Neural crest cell (in vitro differentiated cells): ENCODE results near the gene FRRS1L. TPM values are rescaled to one million over a fixed set of nuclear protein-coding genes. Genes with fewer than 3 reads are reported as not detected.

ENCODE experiments used
- DNase-seq: peaks from one replicate; pipeline ENCODE4 v3.0.0; 2021; ENCODE audit warnings: low read depth, mixed read lengths, low spot score
- H3K27ac Mint-ChIP-seq: one replicate; pipeline ENCODE4 v1.8.0; 2021; ENCODE audit warnings: mild to moderate bottlenecking, mixed read lengths; ENCODE audit not compliant: unreplicated experiment
- H3K27me3 Mint-ChIP-seq: 2 replicates; pipeline ENCODE4 v1.8.0; 2021; ENCODE audit warnings: low read depth, mild to moderate bottlenecking, mixed read lengths
- H3K36me3 Mint-ChIP-seq: 2 replicates; pipeline ENCODE4 v1.8.0; 2021; ENCODE audit warnings: low read depth, mild to moderate bottlenecking, mixed read lengths
- H3K4me1 Mint-ChIP-seq: 2 replicates; pipeline ENCODE4 v1.8.0; 2021; ENCODE audit warnings: mixed read lengths
- H3K4me3 Mint-ChIP-seq: one replicate; pipeline ENCODE4 v1.8.0; 2021; ENCODE audit warnings: mild to moderate bottlenecking, mixed read lengths
- H3K9me3 Mint-ChIP-seq: 2 replicates; pipeline ENCODE4 v1.8.0; 2021; ENCODE audit warnings: mixed read lengths
- total RNA-seq: library from RNA; stranded (reverse); gene quantifications from 2 replicates; pipeline ENCODE4 v1.2.1, GENCODE V29; 2021
- TF ChIP-seq, protein P1 (sequence below): fragments of 200-600 bp; sonication (generic); conservative IDR thresholded peaks from 2 replicates; pipeline ENCODE4 v1.5.0; 2021; ENCODE audit warnings: antibody characterized with exemption, mild to moderate bottlenecking

FRRS1L gene
- total RNA-seq, 1 donor from 2014 or later: 3.4 TPM

DNA sequence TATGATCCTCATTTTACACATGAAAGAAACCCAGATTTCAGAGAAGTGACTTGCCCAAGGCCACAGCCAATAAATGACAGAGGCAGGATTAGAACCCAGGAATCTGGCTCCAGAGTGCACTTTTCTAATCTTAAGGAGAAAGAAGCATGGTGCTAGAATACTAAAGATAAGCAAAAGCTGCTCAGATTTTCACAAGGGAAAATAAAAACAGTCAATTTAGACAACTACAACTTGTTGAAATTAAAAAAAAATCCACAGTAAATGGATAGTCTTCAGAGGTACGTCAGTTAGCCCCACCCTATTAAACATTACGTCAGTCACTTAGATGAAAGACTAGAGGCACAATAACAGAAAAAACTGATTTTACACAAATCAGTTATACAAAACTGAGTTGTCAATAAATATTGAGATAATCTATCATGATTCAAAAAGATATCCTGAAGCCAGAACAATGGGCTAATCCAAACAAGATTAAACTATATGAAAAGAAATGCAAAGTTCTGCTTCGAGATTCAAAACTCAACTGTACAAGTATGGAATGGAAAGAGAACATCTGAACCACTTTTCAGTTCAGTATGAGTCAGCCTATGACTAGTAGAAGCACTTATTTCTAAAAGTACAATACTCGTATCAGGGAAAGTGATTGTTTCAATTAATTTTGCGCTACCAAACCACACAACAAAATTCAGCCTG, 56.6 kb downstream of the FRRS1L start:
- Mint-ChIP-seq H3K9me3 (no peaks in the 10 kb centered on the region), H3K36me3 (peaks cover 2% of the 10 kb centered on the region), H3K4me3 (no peak overlapping the region), H3K27me3 (no peaks in the 10 kb centered on the region), H3K27ac (no peak overlapping the region), H3K4me1 (peaks cover 39% of the 10 kb centered on the region)
- TF ChIP-seq, protein P1, sequence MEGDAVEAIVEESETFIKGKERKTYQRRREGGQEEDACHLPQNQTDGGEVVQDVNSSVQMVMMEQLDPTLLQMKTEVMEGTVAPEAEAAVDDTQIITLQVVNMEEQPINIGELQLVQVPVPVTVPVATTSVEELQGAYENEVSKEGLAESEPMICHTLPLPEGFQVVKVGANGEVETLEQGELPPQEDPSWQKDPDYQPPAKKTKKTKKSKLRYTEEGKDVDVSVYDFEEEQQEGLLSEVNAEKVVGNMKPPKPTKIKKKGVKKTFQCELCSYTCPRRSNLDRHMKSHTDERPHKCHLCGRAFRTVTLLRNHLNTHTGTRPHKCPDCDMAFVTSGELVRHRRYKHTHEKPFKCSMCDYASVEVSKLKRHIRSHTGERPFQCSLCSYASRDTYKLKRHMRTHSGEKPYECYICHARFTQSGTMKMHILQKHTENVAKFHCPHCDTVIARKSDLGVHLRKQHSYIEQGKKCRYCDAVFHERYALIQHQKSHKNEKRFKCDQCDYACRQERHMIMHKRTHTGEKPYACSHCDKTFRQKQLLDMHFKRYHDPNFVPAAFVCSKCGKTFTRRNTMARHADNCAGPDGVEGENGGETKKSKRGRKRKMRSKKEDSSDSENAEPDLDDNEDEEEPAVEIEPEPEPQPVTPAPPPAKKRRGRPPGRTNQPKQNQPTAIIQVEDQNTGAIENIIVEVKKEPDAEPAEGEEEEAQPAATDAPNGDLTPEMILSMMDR: no peak
- no peak for DNase-seq

DNA sequence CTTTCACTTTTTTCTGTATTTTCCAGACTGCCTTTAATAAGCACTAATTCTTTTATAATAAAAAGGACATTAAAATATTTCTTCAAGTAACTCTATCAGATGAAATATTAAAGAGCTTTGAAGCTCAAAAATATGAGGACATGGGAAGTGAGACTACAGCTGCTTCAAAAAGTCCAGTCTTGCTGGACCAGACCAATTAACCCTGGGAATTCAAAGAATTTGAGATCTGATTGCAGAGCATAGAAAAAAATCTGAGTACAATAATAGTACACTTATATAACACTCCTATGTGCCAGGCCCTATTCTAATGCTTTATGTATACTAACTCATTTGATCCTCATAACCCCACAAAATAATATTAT, 57.1 kb downstream of the FRRS1L start:
- TF ChIP-seq, protein P1: no peak
- no peaks in the 10 kb centered on the region for H3K27me3 Mint-ChIP-seq
- H3K9me3 Mint-ChIP-seq: no peaks in the 10 kb centered on the region
- H3K4me1 Mint-ChIP-seq: peaks cover 39% of the 10 kb centered on the region
- no peak overlapping the region for H3K27ac Mint-ChIP-seq
- peaks cover 6% of the 10 kb centered on the region for H3K36me3 Mint-ChIP-seq
- H3K4me3 Mint-ChIP-seq: no peak overlapping the region
- no peak for DNase-seq

DNA sequence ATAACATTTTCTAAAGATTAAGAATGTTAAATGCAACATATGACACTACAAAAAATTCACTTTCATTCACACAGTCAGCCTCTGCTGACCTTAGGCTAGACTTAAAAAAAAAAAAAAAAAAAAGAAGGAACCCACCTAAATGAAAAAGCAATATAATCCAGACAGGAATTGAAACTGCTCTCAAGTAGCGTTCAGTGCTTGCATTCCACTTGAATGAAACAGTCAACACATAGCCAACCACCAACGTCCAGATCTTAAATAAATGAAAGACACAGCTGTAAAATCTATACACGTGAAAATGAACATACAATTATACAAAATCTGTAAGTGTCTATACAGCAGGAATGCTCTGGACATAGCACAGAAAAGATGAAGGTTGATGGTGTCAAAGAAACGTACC, 58.7 kb downstream of the FRRS1L start:
- Mint-ChIP-seq H3K27me3 (no peaks in the 10 kb centered on the region), H3K9me3 (peaks cover 4% of the 10 kb centered on the region), H3K4me1 (peaks cover 26% of the 10 kb centered on the region), H3K27ac (no peak overlapping the region), H3K36me3 (peaks cover 10% of the 10 kb centered on the region), H3K4me3 (no peak overlapping the region)
- TF ChIP-seq, protein P1: no peak
- no peak for DNase-seq

DNA sequence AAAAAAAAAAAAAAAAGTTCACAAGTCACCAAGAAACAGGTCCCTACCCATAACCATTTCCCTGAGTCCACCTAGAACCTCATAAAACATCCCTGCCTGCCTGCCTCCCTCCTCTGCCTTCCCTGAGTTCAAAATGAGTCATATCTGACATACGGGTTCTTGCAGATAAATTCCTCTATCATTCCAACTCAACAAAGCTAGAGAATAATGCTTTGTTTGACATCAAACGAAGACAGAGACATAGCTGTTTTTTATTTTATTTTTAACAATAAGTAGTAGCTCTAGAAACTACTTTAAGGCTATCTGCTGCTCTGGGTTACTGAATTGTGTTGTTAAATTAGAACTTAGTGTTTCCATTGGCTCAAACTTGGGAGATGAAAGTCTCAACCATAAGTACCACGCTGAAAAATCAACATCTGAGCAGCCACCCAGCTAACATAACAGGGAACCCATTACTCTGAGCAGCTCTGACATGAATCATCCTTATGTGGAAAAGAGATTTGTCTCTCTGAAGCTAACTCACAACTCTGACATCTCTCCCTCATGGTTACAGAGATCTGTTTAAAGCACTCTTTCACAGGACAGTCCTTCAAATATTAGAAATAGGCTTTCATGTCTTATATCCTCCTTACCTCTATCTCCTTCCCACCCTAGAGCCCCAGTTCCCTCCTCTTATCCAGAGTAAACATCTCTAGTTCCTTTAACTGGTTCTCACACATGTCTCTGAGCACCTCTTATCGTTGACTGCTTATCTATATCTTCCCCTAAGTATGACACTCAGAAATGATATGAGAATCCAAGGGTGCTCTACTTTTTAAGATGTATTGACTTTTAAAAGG, 59.4 kb downstream of the FRRS1L start:
- H3K27me3 Mint-ChIP-seq: no peaks in the 10 kb centered on the region
- H3K4me1 Mint-ChIP-seq: peaks cover 25% of the 10 kb centered on the region
- peaks cover 4% of the 10 kb centered on the region for H3K9me3 Mint-ChIP-seq
- H3K36me3 Mint-ChIP-seq: peaks cover 17% of the 10 kb centered on the region
- peak overlapping the region; percentile 83 for H3K27ac Mint-ChIP-seq
- DNase-seq: no peak
- H3K4me3 Mint-ChIP-seq: no peak overlapping the region
- TF ChIP-seq, protein P1: no peak

DNA sequence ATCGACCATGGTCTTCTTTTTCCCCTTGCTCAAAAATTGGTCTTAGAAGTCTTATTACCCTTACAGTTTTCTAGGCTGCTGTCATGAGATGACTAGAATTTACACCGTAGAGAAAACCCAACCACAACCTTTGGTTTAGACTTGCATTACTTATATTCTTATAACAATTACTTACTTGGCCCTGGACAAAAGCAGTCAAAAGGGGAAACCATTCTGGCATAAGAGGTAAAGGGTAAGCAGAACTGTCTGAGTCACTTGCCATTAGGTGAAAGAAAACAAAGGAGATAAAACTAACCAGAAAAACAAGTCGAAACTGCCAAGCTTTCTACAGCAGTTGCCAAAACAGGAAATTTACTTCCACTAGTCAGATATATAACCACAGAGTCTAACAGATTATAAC, 65.2 kb downstream of the FRRS1L start:
- TF ChIP-seq, protein P1: no peak
- no peak for DNase-seq
- no peak overlapping the region for H3K4me3 Mint-ChIP-seq
- H3K27ac Mint-ChIP-seq: no peak overlapping the region
- peaks cover 20% of the 10 kb centered on the region for H3K4me1 Mint-ChIP-seq
- peaks cover 25% of the 10 kb centered on the region for H3K36me3 Mint-ChIP-seq
- no peaks in the 10 kb centered on the region for H3K27me3 Mint-ChIP-seq
- peaks cover 4% of the 10 kb centered on the region for H3K9me3 Mint-ChIP-seq
